Neural cell (in vitro differentiated cells): ENCODE data around the gene MYBPC2.

Experiments
- EP300 ChIP-seq: fragments of 450-650 bp; conservative IDR thresholded peaks from 2 replicates; pipeline ENCODE4 v1.6.1; 2014; ENCODE audit warnings: antibody characterized with exemption, mild to moderate bottlenecking, moderate library complexity; ENCODE audit not compliant: poor library complexity, severe bottlenecking
- EZH2 ChIP-seq: fragments of 200-600, 300-800 bp; shearing (Covaris generic), sonication (generic); IDR thresholded peaks from 2 replicates; pipeline ENCODE4 v1.6.1; 2014; ENCODE audit warnings: antibody characterized with exemption, low read length, borderline replicate concordance, mild to moderate bottlenecking; ENCODE audit not compliant: insufficient read depth, poor library complexity, severe bottlenecking
- TF ChIP-seq, protein P1 (sequence below): fragments of 450-650 bp; IDR thresholded peaks from 2 replicates; pipeline ENCODE4 v1.5.1; 2014; ENCODE audit warnings: antibody characterized with exemption, mild to moderate bottlenecking, moderate library complexity; ENCODE audit not compliant: poor library complexity, severe bottlenecking

DNA sequence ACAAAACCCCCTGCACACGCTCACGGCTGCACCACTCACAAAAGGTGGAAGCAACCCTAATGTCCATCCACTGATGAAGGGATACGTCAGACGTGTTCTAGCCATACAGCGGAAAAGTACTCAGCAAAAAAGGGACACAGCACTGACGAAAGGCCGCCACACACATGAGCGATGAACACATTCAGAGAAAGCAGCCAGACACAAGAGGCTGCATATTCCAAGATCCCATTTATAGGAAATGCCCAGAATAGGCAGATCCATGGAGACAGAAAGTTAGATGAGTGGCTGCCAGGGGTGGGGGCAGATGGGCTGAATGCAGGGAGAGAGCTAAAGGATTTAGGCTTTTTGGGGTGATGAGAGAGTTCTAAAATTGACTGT, 44.8 kb upstream of the MYBPC2 start:
- TF ChIP-seq, protein P1, sequence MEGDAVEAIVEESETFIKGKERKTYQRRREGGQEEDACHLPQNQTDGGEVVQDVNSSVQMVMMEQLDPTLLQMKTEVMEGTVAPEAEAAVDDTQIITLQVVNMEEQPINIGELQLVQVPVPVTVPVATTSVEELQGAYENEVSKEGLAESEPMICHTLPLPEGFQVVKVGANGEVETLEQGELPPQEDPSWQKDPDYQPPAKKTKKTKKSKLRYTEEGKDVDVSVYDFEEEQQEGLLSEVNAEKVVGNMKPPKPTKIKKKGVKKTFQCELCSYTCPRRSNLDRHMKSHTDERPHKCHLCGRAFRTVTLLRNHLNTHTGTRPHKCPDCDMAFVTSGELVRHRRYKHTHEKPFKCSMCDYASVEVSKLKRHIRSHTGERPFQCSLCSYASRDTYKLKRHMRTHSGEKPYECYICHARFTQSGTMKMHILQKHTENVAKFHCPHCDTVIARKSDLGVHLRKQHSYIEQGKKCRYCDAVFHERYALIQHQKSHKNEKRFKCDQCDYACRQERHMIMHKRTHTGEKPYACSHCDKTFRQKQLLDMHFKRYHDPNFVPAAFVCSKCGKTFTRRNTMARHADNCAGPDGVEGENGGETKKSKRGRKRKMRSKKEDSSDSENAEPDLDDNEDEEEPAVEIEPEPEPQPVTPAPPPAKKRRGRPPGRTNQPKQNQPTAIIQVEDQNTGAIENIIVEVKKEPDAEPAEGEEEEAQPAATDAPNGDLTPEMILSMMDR, result no peak
- TF ChIP-seq EZH2 (no peak), EP300 (no peak)
